ENCODE data around the gene LSM2. TPM values are rescaled to one million over a fixed set of nuclear protein-coding genes. Genes with fewer than 3 reads are reported as not detected.

LSM2 gene
- total RNA-seq, 3 donors from 2014 or later = 21.7 to 35.5 (median 33.8) TPM

DNA sequence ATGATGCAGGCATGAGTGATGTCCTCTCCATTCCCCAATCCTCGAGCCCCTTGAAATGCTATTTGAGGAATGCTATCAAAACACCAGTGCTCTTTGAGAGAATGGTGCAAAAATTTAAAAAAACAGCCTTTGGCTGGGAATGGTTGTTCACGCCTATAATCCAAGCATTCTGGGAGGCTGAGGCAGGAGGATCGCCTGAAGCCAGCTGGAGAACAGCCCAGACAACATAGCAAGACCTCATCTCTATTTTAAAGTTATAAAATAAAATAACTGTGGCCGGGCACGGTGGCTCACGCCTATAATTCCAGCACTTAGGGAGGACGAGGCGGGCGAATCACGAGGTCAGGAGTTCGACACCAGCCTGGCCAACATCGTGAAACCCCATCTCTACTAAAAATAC is 7.0 kb downstream of the LSM2 start:
- no peak overlapping the region for H3K4me3 ChIP-seq
- intact Hi-C loops (cut with DNase I, micrococcal nuclease) = no loop called here
- peaks cover 8% of the 10 kb centered on the region for H3K4me1 ChIP-seq (ENCODE audit: low read depth)
- TF ChIP-seq, protein P1, sequence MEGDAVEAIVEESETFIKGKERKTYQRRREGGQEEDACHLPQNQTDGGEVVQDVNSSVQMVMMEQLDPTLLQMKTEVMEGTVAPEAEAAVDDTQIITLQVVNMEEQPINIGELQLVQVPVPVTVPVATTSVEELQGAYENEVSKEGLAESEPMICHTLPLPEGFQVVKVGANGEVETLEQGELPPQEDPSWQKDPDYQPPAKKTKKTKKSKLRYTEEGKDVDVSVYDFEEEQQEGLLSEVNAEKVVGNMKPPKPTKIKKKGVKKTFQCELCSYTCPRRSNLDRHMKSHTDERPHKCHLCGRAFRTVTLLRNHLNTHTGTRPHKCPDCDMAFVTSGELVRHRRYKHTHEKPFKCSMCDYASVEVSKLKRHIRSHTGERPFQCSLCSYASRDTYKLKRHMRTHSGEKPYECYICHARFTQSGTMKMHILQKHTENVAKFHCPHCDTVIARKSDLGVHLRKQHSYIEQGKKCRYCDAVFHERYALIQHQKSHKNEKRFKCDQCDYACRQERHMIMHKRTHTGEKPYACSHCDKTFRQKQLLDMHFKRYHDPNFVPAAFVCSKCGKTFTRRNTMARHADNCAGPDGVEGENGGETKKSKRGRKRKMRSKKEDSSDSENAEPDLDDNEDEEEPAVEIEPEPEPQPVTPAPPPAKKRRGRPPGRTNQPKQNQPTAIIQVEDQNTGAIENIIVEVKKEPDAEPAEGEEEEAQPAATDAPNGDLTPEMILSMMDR (IDR thresholded peaks at IDR 0.05) = no peak
- no peaks in the 10 kb centered on the region for H3K36me3 ChIP-seq (ENCODE audit: low read depth)
- DNase-seq (no peak), ATAC-seq (no peak)
- H3K9me3 ChIP-seq = no peaks in the 10 kb centered on the region

DNA sequence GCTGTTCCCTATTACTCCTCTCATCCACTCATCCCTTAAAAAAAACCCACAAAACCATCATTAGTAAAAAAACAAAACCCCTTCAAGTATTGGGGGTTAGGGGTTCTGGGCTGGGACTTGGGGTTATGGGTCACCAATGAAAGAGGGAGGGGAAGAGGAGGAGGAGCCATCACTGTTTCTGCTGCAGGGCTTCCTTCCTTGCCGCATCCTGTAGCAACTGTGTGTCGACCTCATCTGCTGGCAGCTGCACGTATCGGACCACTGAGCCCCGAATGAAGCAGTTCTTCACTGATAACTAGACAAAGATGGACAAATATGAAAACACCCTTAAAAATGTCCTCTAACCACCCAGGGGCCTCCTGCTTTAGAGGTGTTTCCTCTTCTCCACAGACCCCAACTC is 9.2 kb downstream of the LSM2 start:
- no peaks in the 10 kb centered on the region for H3K9me3 ChIP-seq
- no peaks in the 10 kb centered on the region for H3K36me3 ChIP-seq (ENCODE audit: low read depth)
- ATAC-seq = no peak
- DNase-seq = no peak
- intact Hi-C loops (cut with DNase I, micrococcal nuclease) = no loop called here
- H3K4me3 ChIP-seq = no peak overlapping the region
- H3K4me1 ChIP-seq (ENCODE audit: low read depth) = peaks cover 15% of the 10 kb centered on the region
- TF ChIP-seq, protein P1 (IDR thresholded peaks at IDR 0.05) = no peak

DNA sequence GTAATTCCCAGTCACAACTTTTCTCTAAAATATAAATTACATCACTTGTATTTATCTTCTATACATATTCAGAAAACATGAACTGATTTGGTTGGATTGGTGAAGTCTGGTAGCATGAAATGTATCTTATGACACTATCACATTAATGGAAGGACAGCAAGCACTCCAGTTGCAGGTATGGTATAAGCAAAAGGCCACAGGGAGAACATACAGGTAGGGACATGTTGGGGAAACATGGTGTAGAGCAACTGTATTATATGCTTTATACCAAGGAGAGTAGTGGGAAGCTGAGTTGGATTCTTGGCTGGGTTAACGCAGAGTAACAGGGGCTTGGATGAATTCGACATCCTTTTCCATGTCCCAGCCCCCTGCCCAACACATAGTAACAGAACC is 9.8 kb downstream of the LSM2 start:
- TF ChIP-seq, protein P1 (IDR thresholded peaks at IDR 0.05) = no peak
- ATAC-seq = no peak
- no peaks in the 10 kb centered on the region for H3K9me3 ChIP-seq
- intact Hi-C loops (cut with DNase I, micrococcal nuclease) = no loop called here
- DNase-seq = no peak
- H3K4me3 ChIP-seq = no peak overlapping the region
- peaks cover 15% of the 10 kb centered on the region for H3K4me1 ChIP-seq (ENCODE audit: low read depth)
- H3K36me3 ChIP-seq (ENCODE audit: low read depth) = peaks cover 4% of the 10 kb centered on the region

DNA sequence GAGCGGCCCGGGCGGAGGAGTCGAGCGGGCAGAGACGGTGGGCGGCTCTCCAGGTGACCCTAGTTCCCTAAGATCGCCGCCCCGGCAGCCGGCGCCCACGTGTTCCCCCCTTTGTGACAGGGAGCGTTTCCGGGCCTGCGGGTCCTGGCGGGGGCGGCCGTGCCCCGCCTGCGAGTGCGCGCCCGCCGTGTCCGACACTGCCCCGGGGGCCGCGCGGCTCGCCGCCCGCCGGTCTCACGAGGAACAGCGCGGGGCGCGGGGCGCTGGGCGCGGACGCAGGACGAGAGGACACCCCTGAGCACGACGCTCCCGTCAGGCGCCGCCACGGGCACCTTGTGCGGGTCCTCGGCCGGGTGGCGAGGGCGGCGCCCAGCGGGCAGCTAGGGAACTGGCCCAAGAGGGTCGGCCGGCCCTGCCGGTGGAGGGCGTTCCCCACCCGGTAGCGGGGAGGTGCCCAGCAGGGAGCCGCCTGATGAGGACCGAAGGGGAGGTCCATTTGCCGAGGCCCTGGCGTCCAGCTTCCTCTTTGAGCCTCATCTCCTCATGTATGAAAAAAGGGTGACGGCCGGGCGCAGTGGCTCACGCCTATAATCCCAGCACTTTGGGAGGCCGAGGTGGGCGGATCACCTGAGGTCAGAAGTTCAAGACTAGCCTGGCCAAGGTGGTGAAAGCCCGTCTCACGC is 11.0 kb downstream of the LSM2 start, which contains the start of gene VARS1:
TSS of gene VARS1 (minus strand) at position 137 of the 683 bp plus-strand sequence. CDS start 535 bp downstream, outside the sequence.
- intact Hi-C loops (cut with DNase I, micrococcal nuclease) = no loop called here
- peaks cover 15% of the 10 kb centered on the region for H3K4me1 ChIP-seq (ENCODE audit: low read depth)
- H3K4me3 ChIP-seq = peak within 1 kb of the TSS; percentile 75
- ATAC-seq = peak; percentile 97
- H3K9me3 ChIP-seq = no peaks in the 10 kb centered on the region
- peak; percentile 92 to 97 (median 96) for DNase-seq
- H3K36me3 ChIP-seq (ENCODE audit: low read depth) = peaks cover 5% of the 10 kb centered on the region
- TF ChIP-seq, protein P1 (IDR thresholded peaks at IDR 0.05) = peak; percentile 92

DNA sequence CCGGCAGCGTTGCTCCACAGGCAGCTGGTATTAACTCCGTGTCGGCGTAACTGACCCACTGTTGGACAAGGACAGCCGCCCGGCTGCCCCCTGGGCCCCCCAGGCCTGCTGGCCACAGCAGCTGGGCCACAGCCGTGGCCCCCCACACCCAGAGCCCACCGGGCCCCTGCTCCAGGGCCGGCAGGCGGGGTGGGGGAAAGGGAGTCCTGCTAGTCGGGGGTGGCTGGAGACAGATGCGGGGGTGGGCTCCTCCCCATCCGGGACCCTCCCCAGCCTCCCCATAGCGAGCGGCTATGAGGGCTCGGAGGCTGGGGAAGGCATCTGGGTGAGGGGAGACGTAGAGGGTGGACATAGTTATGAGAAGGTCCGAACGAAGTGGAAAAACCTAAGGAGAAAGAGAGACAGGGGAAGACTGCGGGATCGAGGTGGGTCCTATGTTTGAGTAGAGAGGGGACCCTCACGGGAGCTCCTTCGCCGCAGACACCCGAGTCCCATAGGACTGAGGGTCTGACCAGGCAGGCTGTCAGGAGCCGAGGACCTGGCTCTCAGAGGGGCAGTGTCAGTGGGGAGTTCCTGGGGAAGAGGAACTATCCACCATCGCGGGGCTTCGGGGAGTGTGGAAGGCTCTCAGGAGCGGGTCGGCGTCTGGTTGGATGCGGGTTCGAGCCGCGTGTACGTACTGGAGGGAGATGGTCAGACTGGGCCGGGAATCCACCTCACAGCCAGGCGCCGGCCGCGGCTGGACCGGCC is 11.7 kb downstream of the LSM2 start:
- intact Hi-C loops (cut with DNase I, micrococcal nuclease) = no loop called here
- Histone ChIP-seq H3K36me3 (ENCODE audit: low read depth) (peaks cover 5% of the 10 kb centered on the region), H3K4me3 (peak overlapping the region; percentile 75), H3K4me1 (ENCODE audit: low read depth) (peaks cover 15% of the 10 kb centered on the region), H3K9me3 (no peaks in the 10 kb centered on the region)
- peak; percentile 31 for ATAC-seq
- DNase-seq = no peak
- TF ChIP-seq, protein P1 (IDR thresholded peaks at IDR 0.05) = no peak

All from mucosa of descending colon (tissue), 3 donors.